T-helper 1 cell (primary cell): Measurements from ENCODE around the gene ZNF687.
"Not testable (repeated sequence)": the region's sequence is repeated elsewhere in the genome, so short reads cannot be mapped to it uniquely, and the experiment has no call there.

Experiments used
- DNase-seq, 5 donors: peaks; one replicate each; pipeline ENCODE4 v3.0.0-alpha.2; 2012 to 2020
- total RNA-seq, 4 donors: gene quantifications; one replicate each; lab custom pipeline; 2026; lab: John Stamatoyannopoulos, UW

Gene ZNF687, protein sequence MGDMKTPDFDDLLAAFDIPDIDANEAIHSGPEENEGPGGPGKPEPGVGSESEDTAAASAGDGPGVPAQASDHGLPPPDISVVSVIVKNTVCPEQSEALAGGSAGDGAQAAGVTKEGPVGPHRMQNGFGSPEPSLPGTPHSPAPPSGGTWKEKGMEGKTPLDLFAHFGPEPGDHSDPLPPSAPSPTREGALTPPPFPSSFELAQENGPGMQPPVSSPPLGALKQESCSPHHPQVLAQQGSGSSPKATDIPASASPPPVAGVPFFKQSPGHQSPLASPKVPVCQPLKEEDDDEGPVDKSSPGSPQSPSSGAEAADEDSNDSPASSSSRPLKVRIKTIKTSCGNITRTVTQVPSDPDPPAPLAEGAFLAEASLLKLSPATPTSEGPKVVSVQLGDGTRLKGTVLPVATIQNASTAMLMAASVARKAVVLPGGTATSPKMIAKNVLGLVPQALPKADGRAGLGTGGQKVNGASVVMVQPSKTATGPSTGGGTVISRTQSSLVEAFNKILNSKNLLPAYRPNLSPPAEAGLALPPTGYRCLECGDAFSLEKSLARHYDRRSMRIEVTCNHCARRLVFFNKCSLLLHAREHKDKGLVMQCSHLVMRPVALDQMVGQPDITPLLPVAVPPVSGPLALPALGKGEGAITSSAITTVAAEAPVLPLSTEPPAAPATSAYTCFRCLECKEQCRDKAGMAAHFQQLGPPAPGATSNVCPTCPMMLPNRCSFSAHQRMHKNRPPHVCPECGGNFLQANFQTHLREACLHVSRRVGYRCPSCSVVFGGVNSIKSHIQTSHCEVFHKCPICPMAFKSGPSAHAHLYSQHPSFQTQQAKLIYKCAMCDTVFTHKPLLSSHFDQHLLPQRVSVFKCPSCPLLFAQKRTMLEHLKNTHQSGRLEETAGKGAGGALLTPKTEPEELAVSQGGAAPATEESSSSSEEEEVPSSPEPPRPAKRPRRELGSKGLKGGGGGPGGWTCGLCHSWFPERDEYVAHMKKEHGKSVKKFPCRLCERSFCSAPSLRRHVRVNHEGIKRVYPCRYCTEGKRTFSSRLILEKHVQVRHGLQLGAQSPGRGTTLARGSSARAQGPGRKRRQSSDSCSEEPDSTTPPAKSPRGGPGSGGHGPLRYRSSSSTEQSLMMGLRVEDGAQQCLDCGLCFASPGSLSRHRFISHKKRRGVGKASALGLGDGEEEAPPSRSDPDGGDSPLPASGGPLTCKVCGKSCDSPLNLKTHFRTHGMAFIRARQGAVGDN
- 42.6 to 48.0 (median 45.7) reads per million in 4 donors for total RNA-seq

DNA sequence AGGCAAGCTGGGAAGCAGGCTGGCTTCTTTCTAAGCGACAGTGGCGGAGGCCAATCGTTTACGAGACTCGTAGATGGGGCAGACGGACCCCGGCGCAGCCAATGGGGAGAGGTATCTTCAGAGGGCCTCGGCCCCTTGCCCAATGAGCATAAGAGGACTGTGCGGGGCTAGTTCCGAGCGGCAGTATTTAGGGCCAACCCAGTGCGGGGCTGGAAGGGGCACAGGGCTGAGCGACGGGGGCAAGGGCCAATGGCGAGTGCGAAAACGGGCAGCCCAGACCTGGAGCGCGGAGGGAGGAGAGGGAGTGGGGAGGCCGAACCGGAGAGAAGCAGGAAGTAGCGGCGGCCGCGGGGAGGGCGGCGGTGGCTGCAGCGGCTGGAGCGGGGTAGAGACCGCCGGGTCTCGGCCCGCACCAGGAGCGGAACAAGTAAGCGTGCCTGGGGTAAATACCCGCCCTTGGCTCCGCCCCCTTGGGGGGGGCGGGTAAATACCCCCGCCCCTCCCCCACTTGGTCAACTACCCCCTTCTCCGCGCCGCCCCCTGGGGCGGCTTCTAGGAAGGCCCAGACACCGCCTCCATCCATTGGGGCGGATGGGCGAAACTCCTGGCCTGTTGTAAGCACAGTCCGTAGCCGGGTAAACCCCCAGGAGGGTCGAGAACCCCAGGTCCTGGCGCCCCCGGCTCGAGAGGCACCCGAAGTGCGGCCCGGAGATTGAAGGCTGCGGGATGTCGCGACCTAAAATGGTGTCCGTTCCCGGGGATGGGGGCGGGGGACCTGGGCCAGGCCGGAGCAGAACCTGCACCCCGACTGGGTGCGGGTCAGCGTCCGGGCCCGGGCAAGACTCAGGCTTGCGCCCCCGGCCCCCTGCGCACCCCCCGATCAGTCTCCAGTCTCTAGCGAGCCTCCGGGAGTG, at the start of gene ZNF687:
Gene ZNF687, plus strand, starts transcription at position 331 of the 914 bp plus-strand sequence. CDS start 3,993 bp downstream, outside the sequence.
- peak; percentile 96 to 100 (median 97) for DNase-seq

DNA sequence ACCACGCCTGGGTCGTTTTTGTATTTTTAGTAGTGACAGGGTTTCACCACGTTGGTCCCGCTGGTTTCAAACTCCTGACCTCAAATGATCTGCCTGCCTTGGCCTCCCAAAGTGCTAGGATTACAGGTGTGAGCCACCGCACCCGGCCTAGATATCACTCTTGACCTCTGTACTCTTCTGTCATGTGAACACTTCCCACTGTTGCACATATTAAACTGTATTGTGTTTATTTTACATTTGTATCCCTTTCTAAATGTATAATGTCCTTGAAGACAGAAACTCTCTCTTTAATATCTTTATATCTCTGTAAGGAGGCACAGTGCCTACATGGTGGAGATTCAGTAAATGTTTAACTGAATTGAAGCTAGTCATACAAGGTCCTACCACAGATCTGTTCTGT, 46.9 kb upstream of the ZNF687 start:
- DNase-seq, result no peak

DNA sequence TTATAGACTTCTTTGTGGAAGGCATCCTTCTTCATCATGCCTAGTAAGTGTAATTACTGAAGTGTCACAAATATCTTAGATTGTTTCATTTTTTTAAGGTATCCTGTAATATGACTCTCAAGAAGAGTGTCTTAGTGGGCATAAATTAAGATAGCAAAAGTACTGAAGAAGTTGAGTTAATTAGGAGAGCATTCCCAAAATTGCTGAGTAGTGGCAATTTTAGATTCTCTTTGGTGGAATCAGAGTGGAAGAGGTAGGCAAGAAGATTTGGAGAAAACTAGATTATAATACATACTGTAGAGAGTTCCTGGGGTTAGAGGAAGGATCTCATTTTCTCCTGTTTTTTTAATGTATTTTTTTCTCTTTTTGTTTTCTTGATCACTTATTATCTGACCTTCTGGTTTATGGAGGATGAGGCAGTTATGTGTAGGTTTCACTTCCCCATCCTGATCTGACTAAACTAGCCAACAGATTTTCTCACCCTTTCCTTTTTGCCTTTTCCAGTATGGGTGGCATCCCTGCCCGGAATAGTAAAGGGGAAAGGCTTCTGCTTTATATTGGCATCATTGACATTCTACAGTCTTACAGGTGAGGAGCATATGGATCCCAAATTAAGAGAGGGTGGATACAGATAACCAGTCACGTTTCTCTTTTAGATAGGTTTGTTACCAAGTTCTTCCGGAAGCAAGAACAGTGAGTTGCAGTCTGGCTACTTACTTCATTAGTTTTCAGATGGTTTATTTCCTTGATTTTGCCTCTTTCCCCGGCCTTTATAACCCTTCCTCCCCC, 44.2 kb upstream of the ZNF687 start:
- no peak for DNase-seq

DNA sequence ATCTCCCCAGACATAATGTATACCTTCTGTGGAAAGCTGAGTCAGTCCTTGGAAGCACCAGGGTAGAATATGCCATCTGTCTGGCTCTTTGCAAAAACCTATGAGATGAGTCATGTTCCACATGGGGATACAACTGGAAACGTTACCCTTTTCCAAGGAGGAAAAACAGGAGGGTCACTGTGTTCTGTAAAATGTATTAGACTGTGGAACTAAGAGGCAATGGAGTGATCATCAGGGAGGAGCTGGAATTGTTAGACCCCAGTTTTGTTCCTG, 43.7 kb upstream of the ZNF687 start:
- no peak for DNase-seq

DNA sequence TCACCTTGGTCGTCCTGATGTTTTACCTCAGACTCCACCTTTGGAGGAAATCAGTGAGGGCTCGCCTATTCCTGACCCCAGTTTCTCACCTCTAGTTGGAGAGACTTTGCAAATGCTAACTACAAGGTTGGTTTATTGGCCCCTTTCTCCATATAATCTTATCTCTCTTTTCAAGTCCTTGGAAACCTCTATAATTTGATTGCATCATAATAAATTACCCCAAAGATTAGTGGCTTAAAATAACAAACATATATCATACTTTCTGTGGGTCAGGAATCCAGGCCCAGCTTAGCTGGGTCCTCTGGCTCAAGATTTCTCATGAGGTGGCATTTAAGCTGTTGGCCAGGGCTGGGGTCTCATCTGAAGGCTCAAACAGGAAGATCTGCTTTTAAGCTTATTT, 39.7 kb upstream of the ZNF687 start:
- no peak for DNase-seq

DNA sequence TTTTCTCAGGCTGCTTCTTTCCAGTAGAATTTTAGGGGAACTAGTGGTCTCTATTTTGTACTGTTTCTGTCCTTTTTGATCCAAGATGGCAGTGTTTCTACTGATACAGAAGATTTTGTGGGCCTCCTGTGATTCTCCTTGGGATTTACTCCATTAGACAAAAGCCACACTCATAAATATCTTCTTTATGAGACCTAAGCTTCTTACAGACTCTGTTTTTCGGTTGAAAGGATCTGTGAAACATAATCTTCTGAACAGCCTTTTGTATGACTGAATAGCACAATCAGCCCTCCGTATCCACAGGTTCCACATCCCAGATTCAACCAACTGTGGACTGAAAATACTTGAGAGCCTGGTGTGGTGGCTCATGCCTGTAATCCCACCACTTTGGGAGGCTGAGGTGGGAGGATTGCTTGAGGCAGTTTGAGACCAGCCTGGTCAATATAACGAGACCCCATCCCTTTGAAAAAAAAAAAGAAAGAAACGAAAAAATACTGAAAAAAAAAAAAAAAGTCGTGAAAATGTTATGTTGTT, 38.3 kb upstream of the ZNF687 start:
- no peak for DNase-seq

DNA sequence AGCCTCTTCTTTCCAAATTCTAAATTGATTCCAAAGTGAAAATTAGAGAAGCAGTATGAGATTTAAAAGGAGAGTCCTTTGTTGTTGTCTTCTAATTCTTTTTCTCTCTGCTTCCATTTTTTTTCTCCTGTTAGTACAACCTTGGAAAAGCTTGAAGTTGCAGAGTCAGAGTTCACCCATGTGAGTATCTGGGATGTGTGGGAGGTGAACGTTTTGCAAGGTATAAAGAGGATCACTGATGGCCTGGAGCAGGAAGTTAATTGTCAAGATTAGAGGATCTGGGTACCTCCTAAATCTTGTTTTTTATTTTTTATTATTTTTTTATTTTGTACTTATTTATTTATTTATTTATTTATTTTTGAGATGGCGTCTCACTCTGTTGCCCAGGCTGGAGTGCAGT, 35.3 kb upstream of the ZNF687 start:
- DNase-seq, result no peak

DNA sequence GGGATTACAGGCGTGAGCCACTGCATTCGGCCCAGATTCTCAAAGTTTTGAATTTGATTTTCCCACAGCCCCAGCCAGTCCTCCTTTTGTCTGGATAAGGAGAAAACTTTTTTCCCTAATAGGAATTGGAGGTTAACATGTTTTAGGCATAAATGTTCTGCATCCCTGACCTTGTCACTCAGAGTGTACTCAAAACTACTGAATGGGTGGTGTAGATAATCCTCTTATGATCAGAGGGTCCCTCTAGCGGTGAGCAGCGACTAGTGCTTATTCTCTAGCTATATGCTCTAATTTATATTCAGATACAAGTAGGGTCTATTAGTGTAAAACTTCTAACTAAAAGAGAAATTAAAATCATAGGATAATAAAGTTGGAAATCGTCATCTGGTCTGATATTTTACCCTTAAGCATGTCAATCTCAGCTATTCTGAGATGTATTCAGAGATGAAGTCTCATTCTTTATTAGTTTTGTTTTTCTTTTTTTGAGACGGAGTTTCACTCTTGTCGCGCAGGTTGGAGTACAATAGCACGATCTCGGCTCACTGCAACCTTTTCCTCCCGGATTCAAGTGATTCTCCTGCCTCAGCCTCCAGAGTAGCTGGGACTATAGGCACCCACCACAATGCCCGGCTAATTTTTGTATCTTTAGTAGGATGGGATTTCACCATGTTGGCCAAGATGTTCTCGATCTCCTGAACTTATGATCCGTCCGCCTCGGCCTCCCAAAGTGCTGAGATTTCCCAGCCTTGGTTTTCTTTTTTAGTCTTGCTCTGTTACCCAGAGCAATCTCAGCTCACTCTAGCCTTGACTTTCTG, 30.2 kb upstream of the ZNF687 start:
- peak; percentile 27 to 76 (median 48) for DNase-seq

DNA sequence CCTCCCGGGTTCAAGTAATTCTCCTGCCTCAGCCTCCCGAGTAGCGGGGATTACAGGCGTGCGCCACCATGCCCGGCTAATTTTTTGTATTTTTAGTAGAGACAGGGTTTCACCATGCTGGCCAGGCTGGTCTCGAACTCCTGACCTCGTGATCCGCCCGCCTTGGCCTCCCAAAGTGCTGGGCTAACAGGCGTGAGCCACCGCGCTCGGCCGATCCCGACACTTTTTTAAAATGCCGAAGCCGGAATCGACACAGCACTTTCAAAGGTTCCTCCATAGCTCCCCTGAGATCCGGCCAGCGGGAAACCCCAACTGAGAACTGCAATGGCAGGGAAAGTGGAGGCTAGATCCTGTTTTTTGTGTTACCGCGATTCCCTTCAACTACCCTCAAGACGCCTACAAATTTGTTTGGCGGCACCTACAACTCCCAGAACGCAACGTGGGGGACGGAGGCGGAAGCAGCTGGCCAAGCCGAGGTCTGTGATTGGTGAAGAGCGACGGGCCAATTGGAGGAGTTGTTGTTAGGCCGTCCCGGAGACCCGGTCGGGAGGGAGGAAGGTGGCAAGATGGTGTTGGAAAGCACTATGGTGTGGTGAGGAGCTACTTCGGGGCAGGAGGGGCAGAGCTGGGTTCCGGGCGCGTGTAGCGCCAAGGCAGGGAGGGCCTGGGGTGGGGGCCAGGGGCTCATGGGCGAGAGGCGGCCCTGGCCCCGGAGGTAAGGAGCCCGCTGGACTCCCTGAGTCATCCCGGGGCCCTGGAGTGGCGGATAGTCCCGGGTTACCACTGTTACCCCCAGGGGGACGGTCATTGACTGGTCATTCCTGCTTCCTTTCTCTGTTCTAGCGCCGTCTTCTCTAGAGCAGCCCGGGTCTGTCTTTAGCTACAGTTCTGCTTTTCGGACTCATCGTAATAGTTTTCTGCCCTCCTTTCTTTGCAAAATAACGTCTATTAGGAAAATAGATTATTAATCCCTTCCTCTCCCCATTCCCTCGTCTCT, 27.6 kb upstream of the ZNF687 start, which contains the start of gene PSMD4:
Gene PSMD4, plus strand, starts transcription at position 518 of the 997 bp plus-strand sequence. Its CDS starts 49 bp downstream, at position 567.
- DNase-seq, result peak; percentile 84 to 95 (median 89)

DNA sequence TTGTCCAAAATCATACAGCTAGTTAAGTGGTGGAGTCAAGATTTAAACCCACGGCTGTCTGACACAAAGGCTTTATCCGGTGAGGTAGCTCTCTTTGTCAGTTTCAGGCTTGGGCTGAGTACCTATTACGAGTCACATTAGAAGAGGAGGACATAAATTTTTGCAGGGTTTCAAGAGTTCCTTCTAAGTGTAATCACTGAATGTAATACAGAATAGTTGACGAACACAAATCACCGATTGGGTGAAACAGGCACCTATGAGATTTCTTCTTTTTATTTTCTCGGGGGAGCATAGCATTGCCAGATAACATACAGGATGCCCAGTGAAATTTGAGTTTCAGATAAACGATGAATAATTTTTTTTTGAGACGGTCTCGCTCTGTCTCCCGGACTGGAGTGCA, 26.7 kb upstream of the ZNF687 start:
- DNase-seq, result no peak

DNA sequence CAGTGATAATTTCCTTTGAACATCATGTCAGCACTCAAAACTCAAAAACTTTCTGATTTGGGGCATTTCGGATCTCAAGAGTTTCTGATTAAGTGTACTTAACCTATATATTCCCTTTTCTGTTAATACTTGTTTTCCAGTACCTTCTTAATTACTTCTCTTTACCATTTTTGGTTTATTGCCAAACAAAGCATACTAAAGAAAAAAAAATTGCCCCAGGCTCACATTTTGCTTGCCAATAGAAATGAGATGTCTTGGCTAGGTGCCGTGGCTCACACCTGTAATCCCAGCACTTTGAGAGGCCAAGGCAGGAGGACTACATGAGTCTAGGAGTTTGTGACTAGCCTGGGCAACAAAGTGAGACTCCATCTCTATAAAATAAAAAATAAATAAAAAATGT, 22.7 kb upstream of the ZNF687 start:
- no peak for DNase-seq

DNA sequence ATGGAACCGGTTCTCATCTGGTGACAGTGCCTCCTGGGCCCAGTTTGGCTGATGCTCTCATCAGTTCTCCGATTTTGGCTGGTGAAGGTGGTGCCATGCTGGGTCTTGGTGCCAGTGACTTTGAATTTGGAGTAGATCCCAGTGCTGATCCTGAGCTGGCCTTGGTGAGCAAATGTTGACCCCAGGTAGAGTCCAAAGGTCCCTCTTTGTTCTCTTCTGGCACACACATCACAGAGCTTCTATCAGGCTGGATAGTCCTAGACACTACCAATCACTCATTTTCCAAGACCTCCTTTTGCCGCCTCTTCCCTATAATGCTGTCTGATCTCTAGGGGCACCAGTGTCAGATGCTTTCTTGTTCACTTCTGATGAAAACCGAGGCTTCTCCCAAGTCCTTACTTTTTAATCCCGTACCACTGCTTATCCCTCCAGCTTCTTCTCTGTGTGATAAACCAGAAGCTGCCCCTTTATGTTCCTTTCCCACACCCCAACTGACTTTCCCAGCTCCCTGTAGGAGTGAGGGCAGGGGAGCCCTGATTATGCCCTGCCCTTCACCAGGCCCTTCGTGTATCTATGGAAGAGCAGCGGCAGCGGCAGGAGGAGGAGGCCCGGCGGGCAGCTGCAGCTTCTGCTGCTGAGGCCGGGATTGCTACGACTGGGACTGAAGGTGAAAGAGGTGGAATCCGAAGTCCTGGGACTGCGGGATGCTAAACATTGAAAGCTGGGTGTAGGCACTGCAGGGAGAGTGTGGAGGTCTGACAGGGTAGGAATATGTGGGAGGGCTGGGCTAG, 16.5 kb upstream of the ZNF687 start:
- DNase-seq, result no peak

DNA sequence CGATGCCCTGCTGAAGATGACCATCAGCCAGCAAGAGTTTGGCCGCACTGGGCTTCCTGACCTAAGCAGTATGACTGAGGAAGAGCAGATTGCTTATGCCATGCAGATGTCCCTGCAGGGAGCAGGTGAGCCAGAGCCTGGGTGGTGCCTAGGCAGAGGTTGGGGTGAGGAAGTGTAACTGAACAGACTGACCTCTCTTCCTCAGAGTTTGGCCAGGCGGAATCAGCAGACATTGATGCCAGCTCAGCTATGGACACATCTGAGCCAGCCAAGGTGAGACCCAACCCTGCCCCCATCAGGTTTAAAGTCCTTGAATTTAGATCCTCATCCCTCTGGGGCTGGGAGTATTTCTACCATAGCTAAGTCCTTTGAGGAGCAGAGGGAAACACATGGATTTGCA, 15.8 kb upstream of the ZNF687 start:
- no peak for DNase-seq

DNA sequence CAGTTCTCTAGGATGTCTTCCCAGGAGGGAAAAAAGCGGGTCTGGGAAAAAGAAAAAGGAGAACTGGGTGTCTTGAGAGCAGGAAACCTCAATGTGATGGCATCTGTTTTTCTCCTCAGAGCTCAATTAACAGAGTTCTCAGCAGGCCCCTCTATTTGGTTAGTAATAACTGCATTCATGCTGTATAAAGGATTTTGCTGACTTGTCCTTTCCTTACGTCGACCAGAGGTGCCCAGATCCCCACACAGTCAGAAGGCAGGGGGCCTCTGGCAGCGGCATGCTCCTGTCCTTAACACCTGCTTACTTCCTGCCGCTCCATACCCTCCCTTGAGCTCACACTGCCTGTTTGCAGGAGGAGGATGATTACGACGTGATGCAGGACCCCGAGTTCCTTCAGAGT, 15.3 kb upstream of the ZNF687 start:
- no peak for DNase-seq

DNA sequence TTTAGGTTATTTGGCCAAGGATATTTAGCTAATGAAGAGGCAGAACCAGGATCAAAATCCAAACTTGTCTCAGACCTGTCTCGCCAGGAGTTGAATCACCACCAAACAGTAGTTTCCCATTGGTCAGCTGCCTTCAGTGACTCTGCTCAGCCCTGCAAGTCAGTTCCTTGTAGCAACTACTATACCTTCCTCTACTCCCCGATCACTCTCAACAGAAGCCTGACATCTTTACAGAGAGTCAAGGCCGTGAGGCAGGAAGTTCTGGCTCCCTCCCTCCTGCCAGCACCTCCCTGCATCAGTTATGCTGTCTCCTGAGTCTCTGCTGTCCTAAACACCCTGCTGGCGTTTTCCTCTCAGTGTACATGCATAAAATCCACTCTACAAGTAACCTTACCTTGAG, 14.3 kb upstream of the ZNF687 start:
- DNase-seq, result no peak

DNA sequence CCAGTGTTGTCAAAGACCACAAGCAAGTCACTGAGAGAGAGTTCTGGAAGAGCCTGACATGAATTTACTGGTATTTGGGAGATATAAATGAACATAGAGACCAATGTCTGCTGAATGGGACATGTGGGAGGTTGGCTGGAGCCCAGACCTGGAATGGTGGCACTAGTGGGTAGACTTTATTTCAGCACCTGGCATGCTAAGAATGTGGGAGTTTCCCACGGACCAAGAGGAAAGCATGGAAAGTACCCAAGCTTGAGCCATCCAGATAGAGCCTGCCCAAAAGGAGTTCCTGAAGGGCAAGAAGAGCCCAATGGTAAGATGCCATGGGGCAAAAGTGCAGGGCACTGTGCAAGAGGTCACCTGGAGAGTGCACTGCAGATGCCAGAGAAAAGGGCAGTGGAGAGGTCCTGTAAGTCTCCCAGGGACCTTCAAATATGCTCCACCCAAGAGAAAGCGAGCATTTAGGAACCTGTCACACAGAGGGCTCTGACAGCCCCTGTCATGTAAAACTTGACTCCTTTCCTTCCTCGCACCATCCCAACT, 8.1 kb upstream of the ZNF687 start:
- no peak for DNase-seq

DNA sequence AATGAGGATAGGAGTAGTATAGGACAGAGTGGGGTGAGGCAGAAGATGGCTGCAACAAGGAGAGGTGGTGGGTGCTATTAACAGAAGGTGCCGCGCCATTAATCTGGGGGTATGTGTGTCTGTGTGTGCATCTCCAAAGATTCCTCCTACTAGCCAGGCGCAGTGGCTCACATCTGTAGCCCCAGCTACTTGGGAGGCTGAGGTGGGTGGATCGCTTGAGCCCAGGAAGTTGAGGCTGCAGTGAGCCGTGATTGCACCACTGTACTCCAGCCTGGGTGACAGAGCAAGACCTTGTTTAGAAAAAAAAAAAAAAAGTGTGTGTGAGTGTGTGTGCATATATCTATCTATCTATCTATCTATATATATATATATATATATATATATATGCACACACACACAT, 6.8 kb upstream of the ZNF687 start:
- not testable (repeated sequence) for DNase-seq
